Activated B cell treated with CpG ODN at 0.5 μM for 24 hours (primary cell): ENCODE results near the gene UGT1A10. TPM values are rescaled to one million over a fixed set of nuclear protein-coding genes. Genes with fewer than 3 reads are reported as not detected.
"Not testable (repeated sequence)": the region's sequence is repeated elsewhere in the genome, so short reads cannot be mapped to it uniquely, and the experiment has no call there.

Experiments
- ATAC-seq: fragments of 200-7000 bp; cut with Tn5 transposase; one replicate; pipeline ENCODE4 v1.10.0; 2021; ENCODE audit warnings: low read depth, mild to moderate bottlenecking, moderate library complexity
- CTCF ChIA-PET: fragments of 350-600 bp; sonication (Branson Sonifier 250); formaldehyde crosslinking; loops from one replicate; lab custom pipeline; 2021; ENCODE audit warnings: antibody characterized with exemption; lab: Charles Lee
- POLR2A ChIA-PET: fragments of 350-600 bp; sonication (Branson Sonifier 250); formaldehyde crosslinking; loops from one replicate; lab custom pipeline; 2021; ENCODE audit warnings: antibody characterized with exemption; lab: Charles Lee
- DNase-seq: peaks from one replicate; pipeline ENCODE4 v3.0.0; 2022
- H3K27ac Mint-ChIP-seq: one replicate; pipeline ENCODE4 v1.8.0; 2020; ENCODE audit warnings: mixed read lengths
- H3K27me3 Mint-ChIP-seq: one replicate; pipeline ENCODE4 v1.8.0; 2021; ENCODE audit warnings: mixed read lengths
- H3K36me3 Mint-ChIP-seq: one replicate; pipeline ENCODE4 v1.8.0; 2021; ENCODE audit warnings: low read depth, mixed read lengths
- H3K4me1 Mint-ChIP-seq: one replicate; pipeline ENCODE4 v1.8.0; 2021; ENCODE audit warnings: mixed read lengths
- H3K4me3 Mint-ChIP-seq: one replicate; pipeline ENCODE4 v1.8.0; 2020; ENCODE audit warnings: mild to moderate bottlenecking, mixed read lengths
- H3K9me3 Mint-ChIP-seq: one replicate; pipeline ENCODE4 v1.8.0; 2020; ENCODE audit warnings: mixed read lengths
- CTCF ChIP-seq: fragments of 200-600 bp; IDR thresholded peaks from one replicate; pipeline ENCODE4 v1.8.0; 2022; ENCODE audit warnings: antibody characterized with exemption, mild to moderate bottlenecking
- intact Hi-C: fragments of 100-400 bp; cut with micrococcal nuclease; formaldehyde crosslinking; loops from one replicate; pipeline ENCODE4 v1.15.1; 2024
- total RNA-seq: library from RNA; stranded (reverse); gene quantifications from 2 replicates; pipeline ENCODE4 v1.2.3, GENCODE V29; 2022

UGT1A10 gene
- total RNA-seq, 1 donor from 2014 or later = not detected

- POLR2A ChIA-PET = no interaction called here
- Mint-ChIP-seq H3K9me3 (no peaks in the 10 kb centered on the region), H3K36me3 (no peaks in the 10 kb centered on the region), H3K4me3 (no peak overlapping the region), H3K27me3 (peaks cover 40% of the 10 kb centered on the region), H3K4me1 (no peaks in the 10 kb centered on the region), H3K27ac (no peak overlapping the region)
- CTCF ChIA-PET = no interaction called here
- DNase-seq = no peak
- TF ChIP-seq CTCF = no peak
- intact Hi-C loops = no loop called here
- no peak for ATAC-seq
Observed at GRCh38 chr2:233740870-233741269, 104.6 kb downstream of the UGT1A10 start.

- Mint-ChIP-seq H3K4me1 (no peaks in the 10 kb centered on the region), H3K27me3 (peaks cover 37% of the 10 kb centered on the region), H3K27ac (no peak overlapping the region), H3K36me3 (no peaks in the 10 kb centered on the region), H3K9me3 (no peaks in the 10 kb centered on the region), H3K4me3 (no peak overlapping the region)
- ATAC-seq = no peak
- intact Hi-C loops = no loop called here
- no peak for TF ChIP-seq CTCF
- CTCF ChIA-PET = no interaction called here
- POLR2A ChIA-PET = no interaction called here
- DNase-seq = no peak
Observed at GRCh38 chr2:233743464-233744259, 107.4 kb downstream of the UGT1A10 start.

- no peak overlapping the region for H3K4me3 Mint-ChIP-seq
- CTCF ChIA-PET = no interaction called here
- ATAC-seq = no peak
- H3K36me3 Mint-ChIP-seq = no peaks in the 10 kb centered on the region
- H3K27me3 Mint-ChIP-seq = peaks cover 33% of the 10 kb centered on the region
- TF ChIP-seq CTCF = no peak
- intact Hi-C loops = no loop called here
- no peak overlapping the region for H3K27ac Mint-ChIP-seq
- no peaks in the 10 kb centered on the region for H3K4me1 Mint-ChIP-seq
- POLR2A ChIA-PET = no interaction called here
- peaks cover under 1% of the 10 kb centered on the region for H3K9me3 Mint-ChIP-seq
- no peak for DNase-seq
Observed at GRCh38 chr2:233745073-233745755, 109.0 kb downstream of the UGT1A10 start.

- CTCF ChIA-PET, ATAC-seq, H3K4me1 Mint-ChIP-seq, POLR2A ChIA-PET, H3K27ac Mint-ChIP-seq, H3K36me3 Mint-ChIP-seq, DNase-seq, H3K9me3 Mint-ChIP-seq, H3K4me3 Mint-ChIP-seq, intact Hi-C loops: not testable (repeated sequence)
- H3K27me3 Mint-ChIP-seq = peaks cover 30% of the 10 kb centered on the region
Observed at GRCh38 chr2:233745838-233746237, 109.6 kb downstream of the UGT1A10 start.

- no peak for TF ChIP-seq CTCF
- CTCF ChIA-PET = no interaction called here
- intact Hi-C loops = no loop called here
- Mint-ChIP-seq H3K4me3 (no peak overlapping the region), H3K27ac (no peak overlapping the region), H3K9me3 (peaks cover 4% of the 10 kb centered on the region), H3K4me1 (no peaks in the 10 kb centered on the region), H3K27me3 (peaks cover 23% of the 10 kb centered on the region), H3K36me3 (no peaks in the 10 kb centered on the region)
- ATAC-seq (no peak), DNase-seq (no peak)
- POLR2A ChIA-PET = no interaction called here
Observed at GRCh38 chr2:233746475-233747282, 110.4 kb downstream of the UGT1A10 start.
